Smooth muscle cell (in vitro differentiated cells): Measurements from ENCODE around the gene TAX1BP1. TPM values are rescaled to one million over a fixed set of nuclear protein-coding genes. Genes with fewer than 3 reads are reported as not detected.

Experiments used
- DNase-seq: peaks from one replicate; lab custom pipeline; 2025; ENCODE audit not compliant: unreplicated experiment; lab: John Stamatoyannopoulos, UW
- H2AFZ ChIP-seq: fragments of 200-600 bp; sonication (generic); 2 replicates; pipeline ENCODE4 v1.6.0; 2016; ENCODE audit warnings: antibody characterized with exemption, low read depth, mild to moderate bottlenecking
- H3F3A ChIP-seq: fragments of 200-600 bp; sonication (generic); 2 replicates; pipeline ENCODE4 v1.6.0; 2017; ENCODE audit warnings: antibody characterized with exemption, low read depth
- H3K27ac ChIP-seq: fragments of 200-600 bp; sonication (generic); 2 replicates; pipeline ENCODE4 v1.5.1; 2016; ENCODE audit warnings: low read depth, mild to moderate bottlenecking
- H3K27me3 ChIP-seq: fragments of 200-600 bp; sonication (generic); 2 replicates; pipeline ENCODE4 v1.6.1; 2016; ENCODE audit warnings: low read depth, mild to moderate bottlenecking
- H3K36me3 ChIP-seq: fragments of 200-600 bp; sonication (generic); 2 replicates; pipeline ENCODE4 v1.5.1; 2016; ENCODE audit warnings: low read depth
- H3K4me1 ChIP-seq: fragments of 200-600 bp; sonication (generic); 2 replicates; pipeline ENCODE4 v1.5.1; 2016; ENCODE audit warnings: low read depth
- H3K4me2 ChIP-seq: fragments of 200-600 bp; sonication (generic); 2 replicates; pipeline ENCODE4 v1.6.0; 2016; ENCODE audit warnings: mild to moderate bottlenecking
- H3K4me3 ChIP-seq: fragments of 200-600 bp; sonication (generic); 2 replicates; pipeline ENCODE4 v1.5.1; 2016; ENCODE audit warnings: mild to moderate bottlenecking
- H3K79me2 ChIP-seq: fragments of 200-600 bp; sonication (generic); 2 replicates; pipeline ENCODE4 v1.6.0; 2016; ENCODE audit warnings: low read depth, mild to moderate bottlenecking
- H3K9ac ChIP-seq: fragments of 200-600 bp; sonication (generic); 2 replicates; pipeline ENCODE4 v1.6.0; 2016; ENCODE audit warnings: low read depth
- H3K9me3 ChIP-seq: fragments of 200-600 bp; sonication (generic); replicated peaks from 2 replicates; pipeline ENCODE4 v1.5.1; 2016; ENCODE audit warnings: low read depth
- H4K20me1 ChIP-seq: fragments of 200-600 bp; sonication (generic); 2 replicates; pipeline ENCODE4 v1.6.0; 2016; ENCODE audit warnings: low read depth
- WGBS: methylation state at CpG from one replicate; pipeline ENCODE4 v1.1.7; 2016; ENCODE audit warnings: low lambda C conversion rate; 5-methylcytosine and 5-hydroxymethylcytosine counted together
- polyA plus RNA-seq: library from polyadenylated mRNA; unstranded; fragments of >200 nt; fragmentation: Nextera tagmentation; extraction: Ambion mirVana; gene quantifications from 2 replicates; pipeline ENCODE4 v1.2.1, GENCODE V29; 2016
- total RNA-seq: library from RNA; depleted of rRNA; stranded (reverse); fragments of >200 nt; gene quantifications from 2 replicates; pipeline ENCODE4 v1.2.3, GENCODE V29; 2014
- TF ChIP-seq, protein P1 (sequence below): fragments of 200-600 bp; sonication (generic); IDR thresholded peaks from 2 replicates; pipeline ENCODE4 v1.5.1; 2017; ENCODE audit warnings: borderline replicate concordance, mild to moderate bottlenecking, antibody characterized with exemption; ENCODE audit not compliant: insufficient read depth, poor library complexity, severe bottlenecking

Gene TAX1BP1
- total and polyA plus RNA-seq, 2 experiments from 2014 or later: 80.4 to 81.6 TPM

DNA sequence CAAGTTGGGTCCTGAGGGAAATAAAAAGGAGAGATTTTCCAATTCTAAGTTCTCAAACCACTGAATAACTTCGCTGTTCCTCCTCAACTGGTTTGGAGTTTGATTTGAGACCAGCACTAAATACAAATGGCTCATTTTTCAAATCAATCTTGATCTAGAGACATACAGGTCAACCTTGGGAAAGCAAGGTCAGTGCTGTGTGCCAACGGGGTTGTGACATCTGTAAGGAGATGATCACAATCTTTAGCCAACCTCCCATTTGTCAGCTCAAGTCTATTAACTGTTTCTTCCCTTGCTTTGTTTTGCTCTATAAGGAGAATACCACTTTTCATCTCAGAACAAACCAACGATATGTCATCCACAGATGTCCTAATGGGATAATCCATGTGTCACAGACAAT, 131.1 kb downstream of the TAX1BP1 start:
- H3K79me2 ChIP-seq: no peaks in the 10 kb centered on the region
- H2AFZ ChIP-seq: no peak overlapping the region
- 70% methylated on average over 3 of the region's 3 CpGs for WGBS

DNA sequence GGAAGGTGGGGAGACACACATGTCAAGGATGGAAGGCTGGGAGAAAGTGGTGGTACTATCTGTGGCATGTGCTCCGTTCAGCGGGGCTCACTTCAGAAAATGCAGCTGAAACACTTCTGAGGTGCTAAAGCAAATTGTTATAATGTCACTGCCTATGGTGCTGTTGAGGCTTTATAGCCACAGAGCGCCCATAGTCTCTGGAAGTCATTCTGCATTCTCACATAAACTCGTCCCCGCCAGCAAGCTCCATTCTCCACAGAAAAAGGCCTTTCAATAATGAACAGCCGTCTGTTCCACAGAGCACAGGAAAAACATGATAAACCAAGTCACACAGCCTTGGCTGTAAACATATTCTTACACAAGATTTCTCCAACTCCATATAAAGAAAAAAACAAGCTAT, 131.9 kb downstream of the TAX1BP1 start:
- peaks cover 6% of the 10 kb centered on the region for H3K4me1 ChIP-seq
- WGBS: 45% methylated on average over 6 of the region's 6 CpGs
- peak overlapping the region; percentile 1 for H3K4me2 ChIP-seq

More for the DNA sequence above, 131.1 kb downstream of the TAX1BP1 start:
- H3K9ac ChIP-seq: no peak overlapping the region
- no peak for DNase-seq
- no peaks in the 10 kb centered on the region for H3K36me3 ChIP-seq
- no peak overlapping the region for H3K4me2 ChIP-seq
- no peaks in the 10 kb centered on the region for H4K20me1 ChIP-seq
- no peak overlapping the region for H3K27ac ChIP-seq
- TF ChIP-seq, protein P1, sequence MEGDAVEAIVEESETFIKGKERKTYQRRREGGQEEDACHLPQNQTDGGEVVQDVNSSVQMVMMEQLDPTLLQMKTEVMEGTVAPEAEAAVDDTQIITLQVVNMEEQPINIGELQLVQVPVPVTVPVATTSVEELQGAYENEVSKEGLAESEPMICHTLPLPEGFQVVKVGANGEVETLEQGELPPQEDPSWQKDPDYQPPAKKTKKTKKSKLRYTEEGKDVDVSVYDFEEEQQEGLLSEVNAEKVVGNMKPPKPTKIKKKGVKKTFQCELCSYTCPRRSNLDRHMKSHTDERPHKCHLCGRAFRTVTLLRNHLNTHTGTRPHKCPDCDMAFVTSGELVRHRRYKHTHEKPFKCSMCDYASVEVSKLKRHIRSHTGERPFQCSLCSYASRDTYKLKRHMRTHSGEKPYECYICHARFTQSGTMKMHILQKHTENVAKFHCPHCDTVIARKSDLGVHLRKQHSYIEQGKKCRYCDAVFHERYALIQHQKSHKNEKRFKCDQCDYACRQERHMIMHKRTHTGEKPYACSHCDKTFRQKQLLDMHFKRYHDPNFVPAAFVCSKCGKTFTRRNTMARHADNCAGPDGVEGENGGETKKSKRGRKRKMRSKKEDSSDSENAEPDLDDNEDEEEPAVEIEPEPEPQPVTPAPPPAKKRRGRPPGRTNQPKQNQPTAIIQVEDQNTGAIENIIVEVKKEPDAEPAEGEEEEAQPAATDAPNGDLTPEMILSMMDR: no peak
- no peaks in the 10 kb centered on the region for H3K27me3 ChIP-seq
- peaks cover 6% of the 10 kb centered on the region for H3K4me1 ChIP-seq
- H3K9me3 ChIP-seq: no peaks in the 10 kb centered on the region
- no peak overlapping the region for H3K4me3 ChIP-seq
- H3F3A ChIP-seq: no peaks in the 10 kb centered on the region

DNA sequence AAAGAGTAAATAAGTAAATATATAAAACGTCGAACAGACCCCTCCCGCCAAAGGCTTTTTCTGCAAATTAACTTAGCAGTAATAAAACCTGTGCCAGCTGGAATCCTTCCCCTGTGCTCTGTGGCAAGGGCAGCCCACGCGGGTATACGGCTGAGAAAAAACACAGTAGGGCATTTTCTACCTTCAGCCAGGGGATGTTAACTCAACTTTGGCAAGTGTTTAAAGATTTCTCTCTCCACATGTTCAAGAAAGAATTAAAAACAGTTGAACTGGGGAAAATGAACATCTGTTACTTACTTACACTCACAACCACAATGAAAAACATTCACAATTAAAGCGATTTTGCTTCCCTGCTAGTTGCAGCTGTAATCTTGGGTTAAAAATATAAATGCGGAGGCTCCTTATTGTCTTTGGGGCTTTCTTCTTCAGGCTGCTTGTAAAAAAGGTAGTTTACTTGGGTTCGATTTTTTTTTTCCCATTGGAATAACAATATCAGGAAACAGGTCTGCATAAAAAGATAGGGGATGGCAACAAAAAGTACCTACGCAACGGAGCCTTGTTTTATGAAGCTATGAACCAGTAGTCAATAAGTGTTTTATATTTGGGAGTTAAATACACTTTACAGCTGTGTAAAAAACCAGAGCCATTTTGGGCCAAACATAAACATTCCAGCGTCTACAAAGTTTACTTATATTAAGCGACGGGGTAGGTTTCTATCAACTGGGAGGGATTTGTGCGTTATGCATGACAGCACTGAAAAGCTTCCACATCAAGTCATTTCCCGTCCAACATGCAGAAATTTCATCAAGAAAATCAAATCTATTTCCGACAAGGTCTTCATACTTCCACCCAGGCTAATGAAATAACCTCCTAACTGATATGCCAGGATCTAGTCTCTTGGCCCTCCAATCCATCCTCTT, 132.7 kb downstream of the TAX1BP1 start:
- DNase-seq: no peak
- peak overlapping the region; percentile 1 for H3K4me2 ChIP-seq

More for the DNA sequence above, 131.9 kb downstream of the TAX1BP1 start:
- Histone ChIP-seq H3F3A (no peaks in the 10 kb centered on the region), H3K36me3 (no peaks in the 10 kb centered on the region), H2AFZ (no peak overlapping the region), H3K79me2 (no peaks in the 10 kb centered on the region), H3K4me3 (no peak overlapping the region), H3K27ac (no peak overlapping the region), H3K9me3 (no peaks in the 10 kb centered on the region), H3K9ac (no peak overlapping the region), H4K20me1 (no peaks in the 10 kb centered on the region), H3K27me3 (no peaks in the 10 kb centered on the region)
- TF ChIP-seq, protein P1: no peak
- no peak for DNase-seq

More for the DNA sequence above, 132.7 kb downstream of the TAX1BP1 start:
- Histone ChIP-seq H3K27me3 (no peaks in the 10 kb centered on the region), H4K20me1 (no peaks in the 10 kb centered on the region), H3K36me3 (no peaks in the 10 kb centered on the region), H3K79me2 (no peaks in the 10 kb centered on the region), H3K4me1 (peaks cover 6% of the 10 kb centered on the region), H2AFZ (no peak overlapping the region), H3K9ac (no peak overlapping the region), H3K4me3 (no peak overlapping the region), H3K27ac (no peak overlapping the region), H3F3A (no peaks in the 10 kb centered on the region), H3K9me3 (no peaks in the 10 kb centered on the region)
- 66% methylated on average over 17 of the region's 17 CpGs for WGBS
- TF ChIP-seq, protein P1: no peak
